Lung (tissue), 12 donors: Measurements from ENCODE around the gene HOXB3. TPM values are rescaled to one million over a fixed set of nuclear protein-coding genes. Genes with fewer than 3 reads are reported as not detected.

Experiments
- ATAC-seq: fragments of 200-7000 bp; cut with Tn5 transposase; one replicate; pipeline ENCODE4 v1.9.1; 2020; ENCODE audit warnings: moderate number of reproducible peaks; ENCODE audit not compliant: insufficient read depth, low FRiP score
- DNase-seq, 3 donors: peaks; one replicate each; pipeline ENCODE4 v3.0.0-alpha.2; 2013 to 2017
- H3K27ac ChIP-seq, 2 donors: one replicate each; pipeline ENCODE4 v1.5.1; 2013; ENCODE audit warnings: mild to moderate bottlenecking in 2 of 2, moderate library complexity in 2 of 2, control low read depth in 1 of 2, inconsistent platforms in 1 of 2, low read depth in 1 of 2, low read length in 1 of 2
- H3K27me3 ChIP-seq, 3 donors: one replicate each; pipeline ENCODE4 v1.5.1; 2013; ENCODE audit warnings: low read length in 2 of 3; ENCODE audit not compliant: control insufficient read depth in 3 of 3, insufficient read depth in 3 of 3
- H3K36me3 ChIP-seq, 4 donors: one replicate each; pipeline ENCODE4 v1.5.1; 2013; ENCODE audit warnings: low read length in 4 of 4, mild to moderate bottlenecking in 1 of 4, moderate library complexity in 1 of 4; ENCODE audit not compliant: control insufficient read depth in 4 of 4, insufficient read depth in 4 of 4
- H3K4me1 ChIP-seq, 5 donors: one replicate each; pipeline ENCODE4 v1.5.1; 2013; ENCODE audit warnings: low read length in 5 of 5, mild to moderate bottlenecking in 2 of 5, moderate library complexity in 1 of 5; ENCODE audit not compliant: control insufficient read depth in 5 of 5, insufficient read depth in 5 of 5
- H3K4me3 ChIP-seq: one replicate; pipeline ENCODE4 v1.5.1; 2013; ENCODE audit warnings: mild to moderate bottlenecking, control low read depth, moderate library complexity
- H3K9ac ChIP-seq, 2 donors: one replicate each; pipeline ENCODE4 v1.5.1; 2013; ENCODE audit warnings: low read length in 2 of 2, control low read depth in 1 of 2; ENCODE audit not compliant: insufficient read depth in 1 of 2
- H3K9me3 ChIP-seq, 4 donors: one replicate each; pipeline ENCODE4 v1.5.1; 2013; ENCODE audit warnings: low read length in 3 of 4, mild to moderate bottlenecking in 1 of 4, moderate library complexity in 1 of 4; ENCODE audit not compliant: control insufficient read depth in 4 of 4, insufficient read depth in 3 of 4
- WGBS, 2 donors: extraction: QIAGEN DNeasy Blood & Tissue Kit; methylation state at CpG; one replicate each; pipeline ENCODE4 v1.1.7; 2013; 5-methylcytosine and 5-hydroxymethylcytosine counted together
- polyA plus RNA-seq, 2 donors: library from polyadenylated mRNA; stranded (reverse); fragments of 200-250 nt; gene quantifications; one replicate each; pipeline ENCODE4 v1.2.1, GENCODE V29; 2013
- total RNA-seq, 2 donors: library from RNA; depleted of rRNA in 1 of 2; stranded (reverse); fragments of >200 nt in 1 of 2; gene quantifications; one replicate each; pipeline ENCODE4 v1.2.1, GENCODE V29; 2014 to 2021
- TF ChIP-seq, protein P1 (sequence below): IDR thresholded peaks from 2 replicates; pipeline ENCODE4 v1.5.1; 2012; ENCODE audit warnings: mild to moderate bottlenecking; ENCODE audit errors: control extremely low read depth, extremely low read depth
- donor health status: control.
- donor health status: control.
- donor health status: Bipolar disorder and iron deficiency.
- donor health status: healthy.
- donor health status: DM: yes; HTN: yes; CAD: no.

The HOXB3 gene
- total and polyA plus RNA-seq, 4 donors, result 1.9 to 21.1 (median 6.7) TPM

DNA sequence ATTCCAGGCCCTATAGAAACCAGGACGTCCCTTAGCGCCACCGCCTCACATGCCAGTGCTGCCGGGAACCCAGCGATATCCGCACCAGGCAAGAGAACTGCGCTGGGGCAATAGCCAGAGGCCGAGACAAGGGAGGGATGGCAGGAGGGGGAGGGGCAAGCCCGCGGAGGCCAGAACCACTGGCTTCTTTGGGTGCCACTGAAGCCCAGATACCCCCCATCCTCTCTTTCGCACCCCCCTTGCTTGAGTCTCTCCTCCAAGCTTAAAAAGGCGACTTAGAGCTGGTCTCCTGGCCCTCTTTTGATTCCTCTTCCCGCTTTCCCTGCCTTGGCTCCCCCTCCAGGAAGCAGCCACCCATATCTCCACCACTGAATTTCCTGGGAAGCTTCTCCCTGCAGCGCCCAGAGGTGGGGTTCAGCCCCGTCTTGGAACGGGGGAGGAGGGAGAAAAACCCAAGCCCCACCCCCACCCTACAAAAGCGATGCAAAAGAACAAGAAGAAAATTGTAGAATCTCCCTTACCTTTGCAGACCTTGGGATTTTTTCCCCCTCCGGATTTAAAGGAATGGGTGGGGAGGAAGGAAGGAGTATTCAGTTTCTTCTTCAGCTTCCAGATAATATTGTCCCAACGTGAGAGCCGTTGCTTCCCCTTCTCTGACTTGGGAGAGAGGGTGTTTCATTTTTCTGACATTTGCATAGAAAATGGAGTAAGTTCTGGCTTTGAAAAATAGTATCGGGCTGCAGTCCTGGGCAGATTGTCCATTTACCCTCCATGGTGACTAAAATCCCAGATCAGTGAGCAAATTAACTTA, 14.1 kb upstream of the HOXB3 start:
- no peak overlapping the region for H3K4me3 ChIP-seq
- H3K27ac ChIP-seq, result no peak overlapping the region
- peaks cover 0 to 4% (median 0%) of the 10 kb centered on the region in 4 donors for H3K9me3 ChIP-seq
- H3K27me3 ChIP-seq, result peaks cover 0 to 92% (median 41%) of the 10 kb centered on the region in 3 donors
- no peak for DNase-seq
- no peak for ATAC-seq
- TF ChIP-seq, protein P1, sequence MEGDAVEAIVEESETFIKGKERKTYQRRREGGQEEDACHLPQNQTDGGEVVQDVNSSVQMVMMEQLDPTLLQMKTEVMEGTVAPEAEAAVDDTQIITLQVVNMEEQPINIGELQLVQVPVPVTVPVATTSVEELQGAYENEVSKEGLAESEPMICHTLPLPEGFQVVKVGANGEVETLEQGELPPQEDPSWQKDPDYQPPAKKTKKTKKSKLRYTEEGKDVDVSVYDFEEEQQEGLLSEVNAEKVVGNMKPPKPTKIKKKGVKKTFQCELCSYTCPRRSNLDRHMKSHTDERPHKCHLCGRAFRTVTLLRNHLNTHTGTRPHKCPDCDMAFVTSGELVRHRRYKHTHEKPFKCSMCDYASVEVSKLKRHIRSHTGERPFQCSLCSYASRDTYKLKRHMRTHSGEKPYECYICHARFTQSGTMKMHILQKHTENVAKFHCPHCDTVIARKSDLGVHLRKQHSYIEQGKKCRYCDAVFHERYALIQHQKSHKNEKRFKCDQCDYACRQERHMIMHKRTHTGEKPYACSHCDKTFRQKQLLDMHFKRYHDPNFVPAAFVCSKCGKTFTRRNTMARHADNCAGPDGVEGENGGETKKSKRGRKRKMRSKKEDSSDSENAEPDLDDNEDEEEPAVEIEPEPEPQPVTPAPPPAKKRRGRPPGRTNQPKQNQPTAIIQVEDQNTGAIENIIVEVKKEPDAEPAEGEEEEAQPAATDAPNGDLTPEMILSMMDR, result no peak
- peaks cover 0 to 8% (median 0%) of the 10 kb centered on the region in 4 donors for H3K36me3 ChIP-seq
- peaks cover 0 to 1% (median 0%) of the 10 kb centered on the region in 5 donors for H3K4me1 ChIP-seq
- H3K9ac ChIP-seq, result no peak overlapping the region
- 26 to 34% methylated on average over 21 of the region's 21 CpGs for WGBS, 2 donors

DNA sequence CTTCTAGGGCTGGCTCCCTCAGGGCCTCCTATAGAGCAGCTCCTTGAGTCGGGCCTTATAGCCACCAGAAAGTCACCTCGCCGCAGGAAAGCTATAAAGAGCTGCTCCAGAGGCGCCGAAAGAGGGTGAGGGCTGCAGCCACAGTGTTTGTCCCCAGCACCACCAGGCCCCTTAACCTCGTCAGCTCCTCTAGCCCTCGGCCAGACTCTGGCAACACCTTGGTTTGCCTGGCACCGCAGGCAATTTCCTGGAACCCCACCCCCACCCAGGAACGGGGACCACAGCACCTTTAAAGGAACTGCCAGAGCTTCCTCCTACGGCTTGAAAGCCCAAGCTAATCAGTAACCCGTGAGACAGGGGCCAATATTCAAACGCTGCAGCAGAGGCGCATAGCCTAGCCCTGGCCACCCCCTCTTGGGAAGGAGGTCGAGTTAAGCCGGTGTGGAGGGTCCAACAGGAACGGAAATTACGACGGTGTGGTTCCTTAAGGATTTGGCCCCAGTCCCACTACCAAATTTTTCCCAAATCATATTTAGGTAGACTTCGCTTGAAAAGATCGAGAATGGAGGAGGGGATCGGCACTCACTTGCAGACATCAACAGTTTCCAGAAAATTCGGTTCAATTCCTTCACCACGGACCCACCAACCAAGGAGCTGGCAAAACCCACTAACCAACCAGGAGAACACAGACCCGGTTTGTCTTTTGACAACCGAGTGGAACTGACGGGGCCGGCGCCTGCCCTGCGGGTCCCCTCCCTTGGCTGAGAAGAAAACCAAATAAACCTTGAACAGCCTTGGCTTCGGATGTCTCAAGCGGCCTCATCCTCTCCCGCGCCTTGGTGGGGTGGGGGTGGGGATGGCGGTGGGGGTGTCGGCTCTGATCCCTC, 11.7 kb upstream of the HOXB3 start:
- TF ChIP-seq, protein P1, result no peak
- no peak overlapping the region for H3K27ac ChIP-seq
- peaks cover 0 to 90% (median 34%) of the 10 kb centered on the region in 3 donors for H3K27me3 ChIP-seq
- no peak for DNase-seq
- WGBS, 2 donors, result 36 to 38% methylated on average over 33 to 35 of the region's 35 CpGs
- no peak for ATAC-seq
- no peak overlapping the region for H3K9ac ChIP-seq
- peaks cover 0 to 2% (median 0%) of the 10 kb centered on the region in 4 donors for H3K9me3 ChIP-seq
- peaks cover 0 to 10% (median 0%) of the 10 kb centered on the region in 5 donors for H3K4me1 ChIP-seq
- H3K4me3 ChIP-seq, result no peak overlapping the region
- peaks cover 0 to 4% (median 0%) of the 10 kb centered on the region in 4 donors for H3K36me3 ChIP-seq

DNA sequence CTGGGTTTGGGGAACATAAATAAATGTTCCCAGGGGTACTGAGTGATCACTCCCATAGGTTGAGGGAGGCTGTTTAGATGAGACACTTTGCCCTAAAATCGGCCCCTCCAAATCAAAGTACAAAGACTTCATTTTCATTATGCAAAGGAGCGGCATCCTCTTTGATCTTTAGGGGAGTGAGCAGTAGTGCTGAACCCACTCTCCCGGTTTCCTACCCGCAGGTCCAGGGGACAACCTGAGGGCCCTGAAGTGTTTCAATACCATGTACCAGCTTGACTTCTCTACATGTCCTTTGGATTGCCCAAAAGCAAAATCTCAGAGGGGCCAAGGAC, 11.1 kb upstream of the HOXB3 start:
- no peak overlapping the region for H3K4me3 ChIP-seq
- DNase-seq (no peak), ATAC-seq (no peak)
- H3K9me3 ChIP-seq, result peaks cover 0 to 2% (median 0%) of the 10 kb centered on the region in 4 donors
- 56 to 84% methylated on average over 4 of the region's 4 CpGs for WGBS, 2 donors
- H3K4me1 ChIP-seq, result peaks cover 0 to 16% (median 0%) of the 10 kb centered on the region in 5 donors
- no peak overlapping the region for H3K9ac ChIP-seq
- H3K36me3 ChIP-seq, result no peaks in the 10 kb centered on the region
- TF ChIP-seq, protein P1, result no peak
- H3K27me3 ChIP-seq, result peaks cover 0 to 91% (median 30%) of the 10 kb centered on the region in 3 donors
- no peak overlapping the region for H3K27ac ChIP-seq
